OCI-LY7 (cell line): ENCODE results near the gene DAP.

Experiments
- CTCF ChIP-seq: fragments of 200-600 bp; sonication (generic); conservative IDR thresholded peaks from 2 replicates; pipeline ENCODE4 v1.5.1; 2014; ENCODE audit warnings: mild to moderate bottlenecking, antibody characterized with exemption, low read length, moderate library complexity, mixed read lengths
- EZH2phosphoT487 ChIP-seq: fragments of 200-600 bp; sonication (generic); IDR thresholded peaks from 2 replicates; pipeline ENCODE4 v1.6.1; 2018; ENCODE audit warnings: low read depth, borderline replicate concordance, mild to moderate bottlenecking, mixed run types, antibody characterized with exemption, low read length, moderate library complexity, mixed read lengths

GRCh38 chr5:10688651-10689171 is 72.3 kb downstream of the DAP start:
- TF ChIP-seq CTCF = no peak
- TF ChIP-seq EZH2phosphoT487 = no peak
